HFF-Myc (cell line): ENCODE measurements around the gene SETD4.

Experiments used
- DNase-seq: peaks from one replicate; pipeline ENCODE4 v3.0.0-alpha.2; 2011; ENCODE audit warnings: low read depth; ENCODE audit errors: extremely low read depth
- H3K4me3 ChIP-seq: replicated peaks from 2 replicates; pipeline ENCODE4 v1.5.1; 2011; ENCODE audit warnings: low read depth, mild to moderate bottlenecking, control low read depth, low read length
- CTCF ChIP-seq: IDR thresholded peaks from 2 replicates; pipeline ENCODE4 v1.5.1; 2012; ENCODE audit warnings: mild to moderate bottlenecking, low read depth, low read length, control low read depth; ENCODE audit errors: missing control alignments

The SETD4 gene

GRCh38 chr21:36010801-36011200 is 49.5 kb downstream of the SETD4 start:
- TF ChIP-seq CTCF = no peak
- DNase-seq = no peak
- no peak overlapping the region for H3K4me3 ChIP-seq

DNA sequence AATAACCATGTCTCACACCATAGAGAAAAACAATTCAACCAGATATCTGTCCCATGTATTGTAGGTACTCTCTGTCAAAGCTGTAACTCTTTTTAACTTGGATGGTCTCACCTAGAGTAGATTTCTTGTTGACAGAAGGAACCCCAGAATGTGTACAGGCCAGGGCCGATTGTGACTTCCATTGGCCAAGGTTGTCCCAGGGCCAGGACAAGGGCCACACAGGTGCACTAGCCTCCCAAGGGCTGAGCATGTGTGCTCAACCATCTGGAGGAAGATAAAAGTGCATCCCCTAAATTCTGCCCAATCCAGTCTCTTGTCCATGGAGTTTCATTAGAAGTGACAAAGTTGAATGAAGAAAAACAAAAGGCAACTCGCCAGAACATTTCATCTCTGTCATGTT is 51.8 kb downstream of the SETD4 start:
- no peak for DNase-seq
- no peak for TF ChIP-seq CTCF
- no peak overlapping the region for H3K4me3 ChIP-seq

GRCh38 chr21:36005879-36006400 is 54.4 kb downstream of the SETD4 start:
- TF ChIP-seq CTCF = no peak
- no peak for DNase-seq
- H3K4me3 ChIP-seq = no peak overlapping the region

DNA sequence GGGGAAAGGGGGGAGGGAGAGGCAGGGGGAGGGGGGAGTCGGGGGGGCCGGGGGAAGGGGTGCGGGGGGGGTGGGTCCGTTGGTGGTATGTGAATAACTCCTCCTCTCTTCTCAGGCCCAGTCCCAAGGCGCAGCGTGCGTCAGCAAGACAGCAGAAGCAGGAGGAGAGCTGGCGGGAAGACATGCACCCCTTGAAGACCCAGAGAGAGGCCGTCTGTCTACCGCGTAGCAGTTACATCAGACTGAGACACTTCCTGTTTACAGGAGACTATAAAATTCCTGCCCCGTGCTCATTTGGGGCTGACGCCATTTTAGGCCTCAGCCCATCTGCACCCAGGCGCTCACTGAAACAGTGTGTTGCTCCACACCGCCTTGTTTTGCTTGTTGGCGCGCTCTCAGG is 55.3 kb downstream of the SETD4 start:
- no peak for TF ChIP-seq CTCF
- no peak overlapping the region for H3K4me3 ChIP-seq
- no peak for DNase-seq

DNA sequence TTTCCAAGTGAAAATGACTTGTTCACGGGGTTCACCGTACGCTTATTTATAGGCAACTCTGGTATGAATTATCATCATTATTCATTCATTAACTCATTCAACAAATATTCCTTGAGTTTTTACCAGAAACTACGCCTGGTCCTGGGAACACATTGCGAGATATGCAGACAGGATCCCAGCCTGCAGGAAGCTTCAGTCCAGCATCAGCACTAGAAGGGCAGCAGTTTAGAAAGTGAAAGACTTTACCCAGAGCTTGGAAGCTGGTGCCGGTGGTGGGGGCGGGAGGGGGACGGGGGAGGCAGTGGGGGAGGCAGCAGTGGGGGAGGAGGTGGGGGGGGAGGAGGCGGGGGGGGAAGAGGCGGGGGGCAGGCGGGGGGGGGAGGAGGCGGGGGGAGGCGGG is 55.9 kb downstream of the SETD4 start:
- DNase-seq = no peak
- H3K4me3 ChIP-seq = no peak overlapping the region
- TF ChIP-seq CTCF = no peak

GRCh38 chr21:36003776-36004175 is 56.5 kb downstream of the SETD4 start:
- TF ChIP-seq CTCF = no peak

GRCh38 chr21:35996217-35996616 is 64.1 kb downstream of the SETD4 start:
- TF ChIP-seq CTCF = no peak
- H3K4me3 ChIP-seq = no peak overlapping the region
- no peak for DNase-seq

More at GRCh38 chr21:36003776-36004175, 56.5 kb downstream of the SETD4 start:
- DNase-seq = no peak
- H3K4me3 ChIP-seq = no peak overlapping the region
